ENCODE data around the gene DIAPH3. TPM values are rescaled to one million over a fixed set of nuclear protein-coding genes. Genes with fewer than 3 reads are reported as not detected.
"Not testable (repeated sequence)": the region's sequence is repeated elsewhere in the genome, so short reads cannot be mapped to it uniquely, and the experiment has no call there.

The DIAPH3 gene
- total RNA-seq, 2 experiments from 2014 or later, result 21.7 to 23.2 TPM

DNA sequence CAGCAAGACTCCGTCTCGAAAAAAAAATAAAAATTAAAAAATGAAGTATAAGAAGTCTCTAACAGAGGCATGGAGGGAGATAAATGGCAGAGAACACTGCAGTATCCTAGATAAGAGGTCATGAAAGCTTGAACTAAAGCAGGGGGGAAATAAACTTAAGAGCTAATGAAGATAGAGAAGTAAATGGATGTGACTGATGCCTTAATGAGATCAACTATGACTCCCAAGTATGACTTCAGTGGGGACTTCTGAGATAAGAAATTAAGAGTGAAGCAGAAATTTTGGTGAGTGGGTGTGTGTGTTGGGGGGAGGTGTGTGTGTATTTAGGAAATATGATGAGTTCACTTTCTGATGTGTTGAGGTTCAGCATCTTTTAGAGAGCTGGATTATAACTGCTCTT lies 55.1 kb downstream of the DIAPH3 start:
- Mint-ChIP-seq H3K4me3 (no peak overlapping the region), H3K9me3 (peaks cover 3% of the 10 kb centered on the region), H3K4me1 (peaks cover 1% of the 10 kb centered on the region), H3K36me3 (ENCODE audit: low read depth) (peaks cover 52% of the 10 kb centered on the region), H3K27me3 (no peaks in the 10 kb centered on the region), H3K27ac (no peak overlapping the region)
- ChIA-PET CTCF (no interaction called here), POLR2A (no interaction called here)
- no peak for DNase-seq

- Mint-ChIP-seq H3K27me3 (no peaks in the 10 kb centered on the region), H3K9me3 (peaks cover 2% of the 10 kb centered on the region), H3K36me3 (ENCODE audit: low read depth) (peaks cover 30% of the 10 kb centered on the region), H3K4me3 (no peak overlapping the region), H3K27ac (no peak overlapping the region), H3K4me1 (peaks cover 4% of the 10 kb centered on the region)
- ChIA-PET POLR2A (no interaction called here), CTCF (no interaction called here)
- DNase-seq, result no peak
These were observed 63.9 kb downstream of the DIAPH3 start for GRCh38 chr13:60099631-60100420.

- no peak overlapping the region for H3K4me3 Mint-ChIP-seq
- CTCF ChIA-PET, result no interaction called here
These were observed 68.4 kb downstream of the DIAPH3 start for GRCh38 chr13:60095300-60095699.

GRCh38 chr13:60094385-60095088 lies 69.2 kb downstream of the DIAPH3 start:
- POLR2A ChIA-PET, result interaction anchor here (1.3 kb wide), 1 partner anchor 66 kb away, joined by 4 read pairs; no protein-coding TSS in a partner anchor
- no peak for DNase-seq
- Mint-ChIP-seq H3K4me3 (no peak overlapping the region), H3K36me3 (ENCODE audit: low read depth) (peaks cover 25% of the 10 kb centered on the region), H3K4me1 (no peaks in the 10 kb centered on the region), H3K27me3 (no peaks in the 10 kb centered on the region), H3K27ac (no peak overlapping the region), H3K9me3 (no peaks in the 10 kb centered on the region)
- CTCF ChIA-PET, result no interaction called here

More at GRCh38 chr13:60095300-60095699, 68.4 kb downstream of the DIAPH3 start:
- POLR2A ChIA-PET, result interaction anchor here (1.3 kb wide), 1 partner anchor 65 kb away, joined by 4 read pairs; no protein-coding TSS in a partner anchor
- peaks cover 4% of the 10 kb centered on the region for H3K4me1 Mint-ChIP-seq
- H3K9me3 Mint-ChIP-seq, result peaks cover 2% of the 10 kb centered on the region
- H3K36me3 Mint-ChIP-seq (ENCODE audit: low read depth), result peaks cover 28% of the 10 kb centered on the region
- no peak for DNase-seq
- H3K27ac Mint-ChIP-seq, result no peak overlapping the region
- no peaks in the 10 kb centered on the region for H3K27me3 Mint-ChIP-seq

DNA sequence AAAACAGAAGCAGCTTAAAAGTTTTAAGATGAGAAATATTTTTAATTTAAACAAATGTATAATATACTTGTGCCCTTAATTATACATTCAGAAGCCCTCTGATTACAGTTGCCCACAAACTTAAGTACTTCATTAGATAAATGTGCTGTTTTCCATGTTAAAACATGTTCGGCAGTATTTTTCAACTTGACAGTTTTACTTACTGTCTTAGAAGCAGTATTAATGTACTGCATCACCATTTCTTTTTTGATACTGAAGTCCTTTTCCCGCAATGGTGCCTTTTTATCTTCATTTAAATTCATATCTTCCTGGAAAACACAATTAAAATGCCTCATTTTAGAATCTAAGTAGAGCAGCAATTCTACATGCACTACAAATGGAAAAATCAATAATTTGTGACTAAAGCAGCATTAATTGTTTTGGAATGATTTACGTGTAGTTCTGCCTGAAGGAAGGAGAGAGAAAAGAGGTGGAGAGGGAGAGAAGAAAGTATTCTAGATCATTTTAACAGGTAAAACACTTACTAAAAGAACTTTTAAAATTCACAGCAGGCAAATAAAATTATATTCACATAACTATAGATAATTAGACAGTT lies 70.2 kb downstream of the DIAPH3 start:
- Mint-ChIP-seq H3K36me3 (ENCODE audit: low read depth) (peaks cover 26% of the 10 kb centered on the region), H3K27ac (no peak overlapping the region), H3K4me1 (no peaks in the 10 kb centered on the region), H3K9me3 (no peaks in the 10 kb centered on the region), H3K4me3 (no peak overlapping the region), H3K27me3 (no peaks in the 10 kb centered on the region)
- ChIA-PET POLR2A (no interaction called here), CTCF (no interaction called here)
- DNase-seq, result no peak

DNA sequence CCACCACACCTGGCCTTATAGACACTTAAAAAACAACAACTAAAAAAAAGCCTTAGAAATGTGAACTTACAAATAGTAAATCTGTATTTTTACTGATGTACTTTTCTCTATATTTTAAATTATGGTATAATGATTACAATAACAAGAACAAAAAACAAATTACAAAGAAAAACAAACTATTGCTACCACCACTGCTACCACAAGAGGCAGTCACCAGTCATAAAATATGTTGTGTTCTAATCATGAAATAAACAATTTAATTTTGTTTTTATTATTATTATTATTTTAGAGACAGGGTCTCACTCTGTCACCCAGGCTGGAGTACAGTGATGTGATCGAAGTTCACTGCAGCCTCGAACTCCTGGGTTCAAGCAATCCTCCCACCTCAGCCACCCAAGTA lies 72.2 kb downstream of the DIAPH3 start:
- POLR2A ChIA-PET, result no interaction called here
- Mint-ChIP-seq H3K27ac (no peak overlapping the region), H3K4me1 (no peaks in the 10 kb centered on the region), H3K36me3 (ENCODE audit: low read depth) (peaks cover 17% of the 10 kb centered on the region), H3K9me3 (no peaks in the 10 kb centered on the region), H3K4me3 (no peak overlapping the region), H3K27me3 (no peaks in the 10 kb centered on the region)
- DNase-seq, result no peak
- CTCF ChIA-PET, result no interaction called here

DNA sequence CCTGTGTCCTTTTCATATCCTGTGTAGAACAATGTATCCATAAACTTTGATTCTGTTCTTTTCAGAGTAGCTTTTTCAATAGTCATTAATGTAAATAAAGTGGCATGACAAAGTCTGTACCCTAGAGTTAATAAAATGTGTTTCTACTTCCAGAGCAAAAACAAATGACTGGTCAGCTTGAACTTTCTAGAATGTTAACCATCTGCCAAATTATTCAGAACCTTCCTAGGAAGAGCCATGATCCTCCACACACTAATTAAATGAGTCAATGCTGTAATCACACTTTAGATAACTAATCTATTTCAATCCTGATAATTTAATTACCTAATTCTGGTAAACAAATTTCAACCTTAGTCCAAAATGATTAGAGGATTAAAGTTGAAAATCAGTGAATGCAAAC lies 73.2 kb downstream of the DIAPH3 start:
- ChIA-PET POLR2A (interaction anchor here (0.6 kb wide), 1 partner anchor 26 kb away, joined by 3 read pairs; no protein-coding TSS in a partner anchor), CTCF (no interaction called here)
- Mint-ChIP-seq H3K4me1 (no peaks in the 10 kb centered on the region), H3K36me3 (ENCODE audit: low read depth) (peaks cover 17% of the 10 kb centered on the region), H3K4me3 (no peak overlapping the region), H3K9me3 (no peaks in the 10 kb centered on the region), H3K27ac (no peak overlapping the region), H3K27me3 (no peaks in the 10 kb centered on the region)
- DNase-seq, result no peak

DNA sequence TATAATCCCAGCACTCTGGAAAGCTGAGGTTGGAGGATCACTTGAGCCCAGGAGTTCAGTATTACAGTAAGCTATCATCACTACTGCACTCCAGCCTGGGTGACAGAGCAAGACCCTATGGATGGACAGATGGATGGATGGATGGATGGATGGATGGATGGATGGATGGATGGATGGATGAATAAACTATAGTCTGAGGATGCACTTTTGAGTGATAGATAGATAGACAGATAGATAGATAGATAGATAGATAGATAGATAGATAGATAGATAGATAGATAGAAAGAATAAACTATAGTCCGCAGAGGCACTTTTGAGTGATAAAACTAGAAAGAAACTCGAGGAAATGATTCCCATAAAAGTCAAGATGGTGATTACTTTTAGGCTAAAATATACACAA lies 79.9 kb downstream of the DIAPH3 start:
- POLR2A ChIA-PET; H3K27ac Mint-ChIP-seq; DNase-seq; H3K36me3 Mint-ChIP-seq (ENCODE audit: low read depth); H3K4me3 Mint-ChIP-seq; H3K4me1 Mint-ChIP-seq; H3K27me3 Mint-ChIP-seq; CTCF ChIA-PET; H3K9me3 Mint-ChIP-seq: not testable (repeated sequence)

DNA sequence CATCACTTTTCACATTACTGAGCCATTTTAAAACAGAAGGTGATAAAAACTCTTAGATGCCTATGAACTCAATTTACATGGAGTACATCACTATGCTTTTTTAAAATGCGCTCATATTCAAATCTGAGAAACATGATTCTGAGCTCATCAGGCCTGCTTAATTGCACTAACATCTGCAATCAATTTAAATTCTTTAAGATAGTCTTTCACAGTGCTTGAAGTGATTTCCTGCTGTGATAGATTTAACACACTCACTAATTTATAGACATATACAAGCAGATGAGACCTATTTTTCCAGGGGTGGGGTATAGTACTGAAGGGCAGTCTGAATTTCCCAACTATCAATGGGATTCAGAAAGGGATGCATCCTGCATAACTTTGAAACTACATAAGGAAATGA lies 82.9 kb downstream of the DIAPH3 start:
- POLR2A ChIA-PET, result no interaction called here
- Mint-ChIP-seq H3K36me3 (ENCODE audit: low read depth) (peaks cover 10% of the 10 kb centered on the region), H3K27ac (no peak overlapping the region), H3K9me3 (no peaks in the 10 kb centered on the region), H3K27me3 (no peaks in the 10 kb centered on the region), H3K4me3 (no peak overlapping the region), H3K4me1 (no peaks in the 10 kb centered on the region)
- DNase-seq, result no peak
- CTCF ChIA-PET, result no interaction called here

- H3K4me1 Mint-ChIP-seq, result no peaks in the 10 kb centered on the region
- no peak for DNase-seq
- no peak overlapping the region for H3K27ac Mint-ChIP-seq
- H3K36me3 Mint-ChIP-seq (ENCODE audit: low read depth), result peaks cover 10% of the 10 kb centered on the region
- ChIA-PET POLR2A (no interaction called here), CTCF (no interaction called here)
- H3K9me3 Mint-ChIP-seq, result no peaks in the 10 kb centered on the region
- no peak overlapping the region for H3K4me3 Mint-ChIP-seq
- H3K27me3 Mint-ChIP-seq, result no peaks in the 10 kb centered on the region
These were observed 85.5 kb downstream of the DIAPH3 start for GRCh38 chr13:60078226-60078625.

DNA sequence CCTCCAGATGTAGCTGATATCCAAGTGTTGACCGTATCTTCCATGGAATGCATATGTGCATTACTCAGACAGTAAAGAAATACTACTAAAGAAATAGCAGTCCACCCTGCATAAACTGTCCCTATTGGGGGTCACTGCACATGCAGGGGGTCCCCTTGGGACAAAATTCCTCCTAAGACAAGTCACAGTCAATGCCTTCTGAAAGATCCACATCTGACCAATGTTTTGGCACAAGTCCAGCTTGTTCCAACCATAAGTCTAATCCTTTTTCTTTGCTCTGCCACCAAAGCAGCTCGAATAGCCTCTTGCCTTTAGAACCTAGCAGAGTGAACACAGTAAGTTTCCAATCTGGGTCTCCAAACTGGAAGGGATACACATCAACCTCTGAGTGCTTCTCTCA lies 87.9 kb downstream of the DIAPH3 start:
- no peak for DNase-seq
- no peak overlapping the region for H3K27ac Mint-ChIP-seq
- no peaks in the 10 kb centered on the region for H3K27me3 Mint-ChIP-seq
- no peak overlapping the region for H3K4me3 Mint-ChIP-seq
- H3K4me1 Mint-ChIP-seq, result no peaks in the 10 kb centered on the region
- POLR2A ChIA-PET, result no interaction called here
- CTCF ChIA-PET, result no interaction called here
- peaks cover 9% of the 10 kb centered on the region for H3K9me3 Mint-ChIP-seq
- H3K36me3 Mint-ChIP-seq (ENCODE audit: low read depth), result peaks cover 12% of the 10 kb centered on the region

- Mint-ChIP-seq H3K27ac (no peak overlapping the region), H3K27me3 (no peaks in the 10 kb centered on the region), H3K4me1 (no peaks in the 10 kb centered on the region), H3K36me3 (ENCODE audit: low read depth) (peaks cover 12% of the 10 kb centered on the region), H3K4me3 (no peak overlapping the region), H3K9me3 (peaks cover 9% of the 10 kb centered on the region)
- ChIA-PET CTCF (interaction anchor here (0.5 kb wide), 1 partner anchor 89 kb away, joined by 3 read pairs; no protein-coding TSS in a partner anchor), POLR2A (no interaction called here)
- DNase-seq, result no peak
These were observed 89.3 kb downstream of the DIAPH3 start for GRCh38 chr13:60074397-60074796.

DNA sequence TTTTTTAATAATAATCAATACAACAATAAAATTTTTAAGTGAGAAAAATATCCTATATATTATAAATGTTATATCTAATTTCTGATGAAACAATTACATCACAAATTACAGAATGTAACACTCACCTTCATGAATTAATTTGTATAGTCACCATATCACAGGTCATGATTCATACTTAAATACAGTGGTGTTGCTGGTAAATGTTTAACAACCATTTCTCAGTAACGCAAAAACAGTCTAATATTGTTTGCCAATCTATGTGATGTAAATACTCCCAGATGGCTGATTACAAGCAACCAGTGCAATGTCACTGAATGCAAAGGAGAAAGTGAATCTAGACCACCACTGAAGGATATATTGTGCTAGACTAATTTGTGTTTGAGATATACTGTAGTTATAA lies 97.5 kb downstream of the DIAPH3 start:
- H3K27ac Mint-ChIP-seq, result no peak overlapping the region
- H3K4me1 Mint-ChIP-seq, result no peaks in the 10 kb centered on the region
- H3K9me3 Mint-ChIP-seq, result peaks cover 7% of the 10 kb centered on the region
- CTCF ChIA-PET, result no interaction called here
- no peaks in the 10 kb centered on the region for H3K27me3 Mint-ChIP-seq
- POLR2A ChIA-PET, result no interaction called here
- H3K4me3 Mint-ChIP-seq, result no peak overlapping the region
- H3K36me3 Mint-ChIP-seq (ENCODE audit: low read depth), result peaks cover 11% of the 10 kb centered on the region
- no peak for DNase-seq

Data from activated CD4-positive, alpha-beta memory T cell treated with anti-CD3 and anti-CD28 coated beads, Interleukin-2, amount 10 ng/mL, durations not matched to agents 7 days and 5 days (primary cell).